Caki2 (cell line): ENCODE data around the gene TOLLIP. TPM values are rescaled to one million over a fixed set of nuclear protein-coding genes. Genes with fewer than 3 reads are reported as not detected.

Experiments used
- DNase-seq: peaks from one replicate; pipeline ENCODE4 v3.0.0-alpha.2; 2015; ENCODE audit warnings: low read depth
- in situ Hi-C: cut with HindIII; loops from 2 replicates; pipeline ENCODE4 v1.10.0; 2016; ENCODE audit warnings: low sequenced_read_pairs, low pct_unique_long_range_greater_than_20kb, mixed read lengths
- total RNA-seq: library from RNA; depleted of rRNA; stranded (reverse); fragments of >200 nt; shearing (Covaris generic); gene quantifications from 2 replicates; pipeline ENCODE4 v1.2.3, GENCODE V29; 2014; ENCODE audit warnings: low replicate concordance

Gene TOLLIP
- total RNA-seq, 1 experiment from 2014 or later, result 18.3 TPM

- no peak for DNase-seq
- in situ Hi-C loops, result no loop called here
Observed at GRCh38 chr11:1233351-1234053, 75.9 kb downstream of the TOLLIP start.

GRCh38 chr11:1232883-1233321, 76.5 kb downstream of the TOLLIP start:
- in situ Hi-C loops, result no loop called here
- no peak for DNase-seq

GRCh38 chr11:1232021-1232882, 77.2 kb downstream of the TOLLIP start:
- no peak for DNase-seq
- in situ Hi-C loops, result no loop called here

GRCh38 chr11:1231396-1232020, 77.9 kb downstream of the TOLLIP start:
- DNase-seq, result no peak
- in situ Hi-C loops, result no loop called here

- no peak for DNase-seq
- in situ Hi-C loops, result no loop called here
Observed at GRCh38 chr11:1230456-1231395, 78.7 kb downstream of the TOLLIP start.

- DNase-seq, result no peak
- in situ Hi-C loops, result no loop called here
Observed at GRCh38 chr11:1230121-1230455, 79.3 kb downstream of the TOLLIP start.

GRCh38 chr11:1229471-1230120, 79.8 kb downstream of the TOLLIP start:
- in situ Hi-C loops, result no loop called here
- no peak for DNase-seq

- DNase-seq, result no peak
- in situ Hi-C loops, result no loop called here
Observed at GRCh38 chr11:1228921-1229451, 80.4 kb downstream of the TOLLIP start.

GRCh38 chr11:1228101-1228821, 81.2 kb downstream of the TOLLIP start:
- in situ Hi-C loops, result no loop called here
- DNase-seq, result no peak

GRCh38 chr11:1227551-1228100, 81.8 kb downstream of the TOLLIP start:
- in situ Hi-C loops, result no loop called here
- no peak for DNase-seq

GRCh38 chr11:1226986-1227550, 82.4 kb downstream of the TOLLIP start:
- in situ Hi-C loops, result no loop called here
- DNase-seq, result no peak

- no peak for DNase-seq
- in situ Hi-C loops, result no loop called here
Observed at GRCh38 chr11:1226226-1226985, 83.0 kb downstream of the TOLLIP start.

GRCh38 chr11:1225386-1226225, 83.8 kb downstream of the TOLLIP start:
- in situ Hi-C loops, result no loop called here
- no peak for DNase-seq

GRCh38 chr11:1224491-1225385, 84.7 kb downstream of the TOLLIP start:
- in situ Hi-C loops, result no loop called here
- DNase-seq, result no peak
